Left ventricle myocardium inferior (tissue), 1 donor: Measurements from ENCODE around the gene IER5. TPM values are rescaled to one million over a fixed set of nuclear protein-coding genes. Genes with fewer than 3 reads are reported as not detected.

ENCODE experiments used
- DNase-seq: peaks from one replicate; pipeline ENCODE4 v3.0.0-alpha.2; 2020
- H3K27ac ChIP-seq: fragments of 200-600 bp; replicated peaks from 2 replicates; pipeline ENCODE4 v1.8.0; 2021
- H3K27me3 ChIP-seq: fragments of 200-600 bp; 2 replicates; pipeline ENCODE4 v1.8.0; 2021; ENCODE audit warnings: low read depth
- H3K36me3 ChIP-seq: fragments of 200-600 bp; 2 replicates; pipeline ENCODE4 v1.8.0; 2021
- H3K4me1 ChIP-seq: fragments of 200-600 bp; 2 replicates; pipeline ENCODE4 v1.8.0; 2021
- H3K4me3 ChIP-seq: fragments of 200-600 bp; 2 replicates; pipeline ENCODE4 v1.8.0; 2021; ENCODE audit warnings: mild to moderate bottlenecking, moderate library complexity
- H3K9me3 ChIP-seq: fragments of 200-600 bp; replicated peaks from 2 replicates; pipeline ENCODE4 v1.8.0; 2021
- intact Hi-C: fragments of 100-400 bp; cut with micrococcal nuclease; formaldehyde crosslinking; loops from one replicate; pipeline ENCODE4 v1.11.0; 2022
- total RNA-seq: library from RNA; stranded (reverse); fragmentation: NEBNext Ultra II Directional; extraction: Animal tissue kit (Norgen Biotek cat#: 25700); gene quantifications from one replicate; pipeline ENCODE4 v1.2.1, GENCODE V29; 2021
- TF ChIP-seq, protein P1 (sequence below): fragments of 200-600 bp; IDR thresholded peaks from 2 replicates; pipeline ENCODE4 v1.8.0; 2021; ENCODE audit warnings: antibody characterized with exemption, mild to moderate bottlenecking, borderline replicate concordance
- donor health status: DM: no; HTN: yes; CAD: no; lungs with severe emphysema.

Gene IER5
- total RNA-seq, 1 donor from 2014 or later: 22.1 TPM

DNA sequence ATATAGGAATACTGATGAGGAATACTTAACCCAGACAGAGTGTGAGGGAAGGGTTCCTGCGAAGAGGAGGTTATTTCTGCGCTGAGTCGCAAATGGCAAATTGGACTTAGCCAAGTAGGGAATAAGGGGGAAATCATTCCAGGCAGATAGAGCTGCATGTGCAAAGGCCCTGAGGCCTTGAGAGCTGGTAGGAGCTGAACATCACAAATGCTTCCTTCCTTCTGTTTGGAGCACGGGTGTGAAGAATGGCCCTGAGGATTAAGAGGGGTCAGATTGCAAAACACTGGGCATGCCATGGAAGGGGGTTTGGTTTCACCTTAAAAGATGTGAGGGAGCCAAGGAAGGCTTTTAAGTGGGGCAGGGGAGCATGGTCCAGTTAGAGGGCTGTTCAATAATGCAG is 12.4 kb downstream of the IER5 start:
- Histone ChIP-seq H3K36me3 (no peaks in the 10 kb centered on the region), H3K4me1 (peaks cover 84% of the 10 kb centered on the region), H3K27ac (no peak overlapping the region), H3K27me3 (no peaks in the 10 kb centered on the region), H3K4me3 (no peak overlapping the region), H3K9me3 (no peaks in the 10 kb centered on the region)
- intact Hi-C loops: no loop called here
- TF ChIP-seq, protein P1, sequence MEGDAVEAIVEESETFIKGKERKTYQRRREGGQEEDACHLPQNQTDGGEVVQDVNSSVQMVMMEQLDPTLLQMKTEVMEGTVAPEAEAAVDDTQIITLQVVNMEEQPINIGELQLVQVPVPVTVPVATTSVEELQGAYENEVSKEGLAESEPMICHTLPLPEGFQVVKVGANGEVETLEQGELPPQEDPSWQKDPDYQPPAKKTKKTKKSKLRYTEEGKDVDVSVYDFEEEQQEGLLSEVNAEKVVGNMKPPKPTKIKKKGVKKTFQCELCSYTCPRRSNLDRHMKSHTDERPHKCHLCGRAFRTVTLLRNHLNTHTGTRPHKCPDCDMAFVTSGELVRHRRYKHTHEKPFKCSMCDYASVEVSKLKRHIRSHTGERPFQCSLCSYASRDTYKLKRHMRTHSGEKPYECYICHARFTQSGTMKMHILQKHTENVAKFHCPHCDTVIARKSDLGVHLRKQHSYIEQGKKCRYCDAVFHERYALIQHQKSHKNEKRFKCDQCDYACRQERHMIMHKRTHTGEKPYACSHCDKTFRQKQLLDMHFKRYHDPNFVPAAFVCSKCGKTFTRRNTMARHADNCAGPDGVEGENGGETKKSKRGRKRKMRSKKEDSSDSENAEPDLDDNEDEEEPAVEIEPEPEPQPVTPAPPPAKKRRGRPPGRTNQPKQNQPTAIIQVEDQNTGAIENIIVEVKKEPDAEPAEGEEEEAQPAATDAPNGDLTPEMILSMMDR: no peak
- DNase-seq: no peak

DNA sequence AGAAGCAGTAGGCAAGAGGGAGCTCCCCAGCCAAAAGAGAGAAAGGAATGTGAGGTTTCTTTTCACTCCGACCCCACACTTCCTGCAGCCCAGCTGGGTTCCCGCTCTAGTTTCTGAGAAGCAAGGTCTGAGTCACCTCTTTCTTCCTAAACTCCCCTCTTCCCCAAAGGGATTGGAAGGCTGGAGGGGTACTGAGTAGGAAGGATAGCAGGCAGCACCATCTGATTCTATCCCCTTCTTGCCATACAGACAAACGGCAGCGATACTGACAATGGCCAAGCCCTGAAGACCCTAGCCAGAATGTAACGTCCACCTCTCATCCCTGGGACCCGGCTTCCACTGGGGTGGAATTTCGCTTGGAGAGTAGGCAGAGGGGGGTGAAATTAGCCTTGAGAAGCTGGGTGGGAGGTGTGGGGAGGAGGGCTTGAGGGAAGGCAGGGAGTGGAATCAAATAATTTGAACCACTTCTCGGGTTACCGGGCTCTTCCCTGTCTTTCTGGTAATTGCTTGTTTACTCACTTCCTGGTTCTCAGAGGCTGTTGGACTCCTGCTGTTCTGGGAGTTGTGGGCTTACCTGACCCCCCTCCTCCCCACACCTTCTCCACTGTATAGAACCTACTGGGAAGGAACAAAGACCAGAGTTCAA is 13.2 kb downstream of the IER5 start:
- DNase-seq: no peak
- Histone ChIP-seq H3K4me1 (peaks cover 84% of the 10 kb centered on the region), H3K27ac (no peak overlapping the region), H3K4me3 (no peak overlapping the region), H3K9me3 (no peaks in the 10 kb centered on the region), H3K36me3 (no peaks in the 10 kb centered on the region), H3K27me3 (no peaks in the 10 kb centered on the region)
- TF ChIP-seq, protein P1: no peak
- intact Hi-C loops: no loop called here

DNA sequence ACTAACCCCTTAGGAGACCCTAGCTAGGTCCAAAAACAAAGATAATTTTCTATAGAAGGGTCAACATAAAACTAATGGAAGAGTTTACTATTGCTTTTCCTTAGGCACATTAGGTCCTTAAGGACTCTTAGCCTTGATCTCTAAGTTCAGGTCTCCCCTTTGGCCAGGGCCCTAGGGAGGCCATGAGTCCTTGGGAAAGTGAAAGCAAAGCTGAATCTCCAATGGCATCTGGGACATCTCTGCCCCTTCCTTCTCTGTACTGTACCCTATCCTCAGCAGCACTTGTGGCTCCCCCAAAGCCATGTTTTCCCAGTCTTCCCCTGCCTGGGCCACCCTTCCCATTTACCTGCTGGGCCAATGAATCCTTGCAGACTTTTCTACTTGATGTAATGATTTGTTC is 14.3 kb downstream of the IER5 start:
- Histone ChIP-seq H3K36me3 (no peaks in the 10 kb centered on the region), H3K9me3 (no peaks in the 10 kb centered on the region), H3K27me3 (no peaks in the 10 kb centered on the region), H3K4me3 (no peak overlapping the region), H3K4me1 (peaks cover 84% of the 10 kb centered on the region), H3K27ac (peak overlapping the region; percentile 45)
- TF ChIP-seq, protein P1: no peak
- intact Hi-C loops: no loop called here
- no peak for DNase-seq

DNA sequence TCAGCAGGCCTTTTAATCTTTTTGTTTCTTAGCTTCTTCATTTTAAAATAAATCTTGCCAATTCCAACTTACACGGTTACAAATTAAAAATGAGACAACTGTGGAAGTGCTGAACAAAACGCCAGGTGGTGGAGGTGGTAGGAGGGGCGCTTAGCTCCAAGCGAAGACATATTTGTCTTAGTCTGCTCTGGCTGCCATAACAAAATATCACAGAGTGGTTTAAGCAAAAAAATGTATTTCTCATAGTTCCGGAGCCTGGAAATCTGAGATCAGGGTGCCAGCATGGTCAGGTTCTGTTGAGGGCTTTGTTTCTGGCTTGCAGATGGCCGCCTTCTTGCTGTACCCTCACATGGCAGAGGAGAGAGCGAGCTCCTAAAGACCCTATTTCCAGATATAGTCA is 14.9 kb downstream of the IER5 start:
- peak overlapping the region; percentile 45 for H3K27ac ChIP-seq
- H3K9me3 ChIP-seq: no peaks in the 10 kb centered on the region
- H3K27me3 ChIP-seq: no peaks in the 10 kb centered on the region
- DNase-seq: no peak
- H3K36me3 ChIP-seq: no peaks in the 10 kb centered on the region
- intact Hi-C loops: no loop called here
- TF ChIP-seq, protein P1: no peak
- peaks cover 90% of the 10 kb centered on the region for H3K4me1 ChIP-seq
- H3K4me3 ChIP-seq: no peak overlapping the region

DNA sequence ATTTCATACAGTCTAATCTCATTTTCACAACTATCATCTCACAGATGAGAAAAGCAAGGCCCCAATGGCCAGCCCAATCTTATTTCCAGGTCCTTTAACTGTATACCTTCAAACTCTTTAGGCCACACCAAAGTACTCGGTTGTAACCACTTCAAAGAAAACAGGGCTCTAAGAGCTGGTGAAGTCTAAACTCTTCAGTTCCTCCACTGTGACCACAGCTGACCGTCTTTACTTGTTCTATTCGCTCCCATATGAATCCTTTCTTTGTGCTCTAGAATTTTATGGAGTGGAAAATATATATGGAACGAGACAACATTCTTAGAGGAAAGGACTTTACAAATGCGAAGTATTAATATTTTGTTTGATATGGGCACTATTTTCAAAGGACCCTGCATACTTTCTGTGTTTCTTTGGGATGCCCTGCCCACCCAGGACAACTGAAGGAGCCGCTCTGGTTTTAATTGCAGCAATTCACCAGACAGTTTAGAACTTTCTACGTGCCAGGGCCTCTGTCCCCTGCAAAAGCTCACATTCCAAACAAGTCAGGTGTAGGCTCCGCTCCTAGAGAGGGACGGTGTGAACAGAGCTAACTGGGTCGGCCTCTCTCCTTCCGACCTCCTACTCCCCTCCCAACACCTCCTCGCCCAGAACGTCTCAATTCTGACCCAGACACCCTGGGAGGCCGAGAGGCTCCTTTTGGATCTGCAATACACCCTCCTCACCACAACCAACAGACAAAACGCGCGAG is 15.7 kb downstream of the IER5 start:
- peak overlapping the region; percentile 86 for H3K4me3 ChIP-seq
- no peaks in the 10 kb centered on the region for H3K27me3 ChIP-seq
- peaks cover 87% of the 10 kb centered on the region for H3K4me1 ChIP-seq
- TF ChIP-seq, protein P1: no peak
- intact Hi-C loops: no loop called here
- H3K9me3 ChIP-seq: no peaks in the 10 kb centered on the region
- H3K27ac ChIP-seq: peak overlapping the region; percentile 94
- DNase-seq: no peak
- no peaks in the 10 kb centered on the region for H3K36me3 ChIP-seq
